Tibial nerve (tissue), 4 donors: ENCODE results near the gene CLNK.

Experiments used
- EP300 ChIP-seq, 2 donors: sonication (generic); formaldehyde crosslinking; IDR thresholded peaks; one replicate each; pipeline ENCODE4 v1.6.1; 2017; ENCODE audit warnings: antibody characterized with exemption in 2 of 2, mild to moderate bottlenecking in 1 of 2
- POLR2A ChIP-seq, 2 donors: fragments of 450-650 bp; IDR thresholded peaks; one replicate each; pipeline ENCODE4 v1.6.1; 2017; ENCODE audit warnings: antibody characterized with exemption in 2 of 2, mild to moderate bottlenecking in 2 of 2, moderate library complexity in 2 of 2
- TF ChIP-seq, protein P1 (sequence below), 5 experiments: fragments of 200-600 bp in 3 of 5; fragments of 450-650 bp in 2 of 5; sonication (generic) in 3 of 5; IDR thresholded peaks; one replicate each; pipeline ENCODE4 v1.5.1; 2016 to 2019; ENCODE audit warnings: antibody characterized with exemption in 5 of 5, mild to moderate bottlenecking in 3 of 5, moderate library complexity in 2 of 5

DNA sequence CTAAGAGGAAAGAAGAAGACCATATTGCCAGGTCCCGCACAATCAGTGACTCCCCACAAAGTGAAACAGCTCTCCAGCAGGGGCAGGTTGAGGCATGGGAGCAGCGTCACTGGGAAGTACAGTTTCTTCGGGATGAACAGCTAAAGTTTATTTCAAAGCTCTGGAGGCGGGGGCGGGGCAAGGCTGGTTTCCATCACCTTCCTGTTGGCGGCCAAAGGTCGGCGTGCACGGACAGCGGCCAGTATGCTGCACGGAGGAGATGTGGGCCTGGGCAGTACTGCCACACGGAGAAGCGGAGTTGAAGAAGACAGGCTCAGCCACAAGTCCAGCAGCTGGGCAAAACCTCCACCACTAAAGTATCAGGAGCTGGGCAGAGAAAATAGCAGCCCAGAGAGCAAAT lies 226.4 kb downstream of the CLNK start:
- TF ChIP-seq POLR2A (IDR thresholded peaks at IDR 0.05) = no peak
- TF ChIP-seq, protein P1, sequence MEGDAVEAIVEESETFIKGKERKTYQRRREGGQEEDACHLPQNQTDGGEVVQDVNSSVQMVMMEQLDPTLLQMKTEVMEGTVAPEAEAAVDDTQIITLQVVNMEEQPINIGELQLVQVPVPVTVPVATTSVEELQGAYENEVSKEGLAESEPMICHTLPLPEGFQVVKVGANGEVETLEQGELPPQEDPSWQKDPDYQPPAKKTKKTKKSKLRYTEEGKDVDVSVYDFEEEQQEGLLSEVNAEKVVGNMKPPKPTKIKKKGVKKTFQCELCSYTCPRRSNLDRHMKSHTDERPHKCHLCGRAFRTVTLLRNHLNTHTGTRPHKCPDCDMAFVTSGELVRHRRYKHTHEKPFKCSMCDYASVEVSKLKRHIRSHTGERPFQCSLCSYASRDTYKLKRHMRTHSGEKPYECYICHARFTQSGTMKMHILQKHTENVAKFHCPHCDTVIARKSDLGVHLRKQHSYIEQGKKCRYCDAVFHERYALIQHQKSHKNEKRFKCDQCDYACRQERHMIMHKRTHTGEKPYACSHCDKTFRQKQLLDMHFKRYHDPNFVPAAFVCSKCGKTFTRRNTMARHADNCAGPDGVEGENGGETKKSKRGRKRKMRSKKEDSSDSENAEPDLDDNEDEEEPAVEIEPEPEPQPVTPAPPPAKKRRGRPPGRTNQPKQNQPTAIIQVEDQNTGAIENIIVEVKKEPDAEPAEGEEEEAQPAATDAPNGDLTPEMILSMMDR (IDR thresholded peaks at IDR 0.05) = no peak
- TF ChIP-seq EP300 (IDR thresholded peaks at IDR 0.05) = no peak
